ENCODE data around the gene RAMP3.

The RAMP3 gene

GRCh38 chr7:45223728-45224630 lies 66.4 kb downstream of the RAMP3 start:
- no peaks in the 10 kb centered on the region for H3K9me3 ChIP-seq (ENCODE audit: insufficient read depth, low read length)
- H2AFZ ChIP-seq (ENCODE audit: low read depth, low read length), result no peak overlapping the region
- no peaks in the 10 kb centered on the region for H3K4me1 ChIP-seq (ENCODE audit: low read length)
- no peak for TF ChIP-seq EZH2phosphoT487 (IDR thresholded peaks at IDR 0.05; ENCODE audit: low read depth)
- no peak for TF ChIP-seq CTCF (IDR thresholded peaks at IDR 0.05; ENCODE audit: low read depth, low read length)
- H3K36me3 ChIP-seq (replicated peaks; ENCODE audit: low read depth, low read length), result no peaks in the 10 kb centered on the region
- no peaks in the 10 kb centered on the region for H3K79me2 ChIP-seq (ENCODE audit: low read length)
- no peak overlapping the region for H3K27ac ChIP-seq (ENCODE audit: low read length)
- no peaks in the 10 kb centered on the region for H4K20me1 ChIP-seq (ENCODE audit: insufficient read depth, low read length)
- H3K4me2 ChIP-seq (ENCODE audit: low read length), result no peak overlapping the region
- no peak overlapping the region for H3K9ac ChIP-seq (ENCODE audit: low read length)
- H3K27me3 ChIP-seq (ENCODE audit: low read depth, low read length), result peaks cover 15% of the 10 kb centered on the region
- H3K4me3 ChIP-seq (ENCODE audit: low read length), result no peak overlapping the region

- no peak overlapping the region for H2AFZ ChIP-seq (ENCODE audit: low read depth, low read length)
- no peak for TF ChIP-seq EZH2phosphoT487 (IDR thresholded peaks at IDR 0.05; ENCODE audit: low read depth)
- no peak for TF ChIP-seq CTCF (IDR thresholded peaks at IDR 0.05; ENCODE audit: low read depth, low read length)
- H3K79me2 ChIP-seq (ENCODE audit: low read length), result no peaks in the 10 kb centered on the region
- no peaks in the 10 kb centered on the region for H3K36me3 ChIP-seq (replicated peaks; ENCODE audit: low read depth, low read length)
- H4K20me1 ChIP-seq (ENCODE audit: insufficient read depth, low read length), result no peaks in the 10 kb centered on the region
- no peak overlapping the region for H3K4me2 ChIP-seq (ENCODE audit: low read length)
- H3K9ac ChIP-seq (ENCODE audit: low read length), result no peak overlapping the region
- H3K4me3 ChIP-seq (ENCODE audit: low read length), result no peak overlapping the region
- no peaks in the 10 kb centered on the region for H3K4me1 ChIP-seq (ENCODE audit: low read length)
- peaks cover 19% of the 10 kb centered on the region for H3K27me3 ChIP-seq (ENCODE audit: low read depth, low read length)
- H3K9me3 ChIP-seq (ENCODE audit: insufficient read depth, low read length), result no peaks in the 10 kb centered on the region
- no peak overlapping the region for H3K27ac ChIP-seq (ENCODE audit: low read length)
Observed at GRCh38 chr7:45224832-45225231, 67.2 kb downstream of the RAMP3 start.

GRCh38 chr7:45225311-45225947 lies 67.8 kb downstream of the RAMP3 start:
- no peak for TF ChIP-seq CTCF (IDR thresholded peaks at IDR 0.05; ENCODE audit: low read depth, low read length)
- no peak for TF ChIP-seq EZH2phosphoT487 (IDR thresholded peaks at IDR 0.05; ENCODE audit: low read depth)
- Histone ChIP-seq H3K4me3 (ENCODE audit: low read length) (no peak overlapping the region), H4K20me1 (ENCODE audit: insufficient read depth, low read length) (no peaks in the 10 kb centered on the region), H3K27me3 (ENCODE audit: low read depth, low read length) (peaks cover 19% of the 10 kb centered on the region), H3K27ac (ENCODE audit: low read length) (no peak overlapping the region), H3K36me3 (replicated peaks; ENCODE audit: low read depth, low read length) (no peaks in the 10 kb centered on the region), H3K9ac (ENCODE audit: low read length) (no peak overlapping the region), H3K79me2 (ENCODE audit: low read length) (no peaks in the 10 kb centered on the region), H2AFZ (ENCODE audit: low read depth, low read length) (no peak overlapping the region), H3K4me2 (ENCODE audit: low read length) (no peak overlapping the region), H3K4me1 (ENCODE audit: low read length) (no peaks in the 10 kb centered on the region), H3K9me3 (ENCODE audit: insufficient read depth, low read length) (no peaks in the 10 kb centered on the region)

GRCh38 chr7:45225948-45226335 lies 68.4 kb downstream of the RAMP3 start:
- Histone ChIP-seq H3K27me3 (ENCODE audit: low read depth, low read length) (peaks cover 19% of the 10 kb centered on the region), H3K79me2 (ENCODE audit: low read length) (no peaks in the 10 kb centered on the region), H3K27ac (ENCODE audit: low read length) (no peak overlapping the region), H3K4me3 (ENCODE audit: low read length) (no peak overlapping the region), H3K9me3 (ENCODE audit: insufficient read depth, low read length) (no peaks in the 10 kb centered on the region), H3K4me2 (ENCODE audit: low read length) (no peak overlapping the region), H4K20me1 (ENCODE audit: insufficient read depth, low read length) (no peaks in the 10 kb centered on the region), H3K9ac (ENCODE audit: low read length) (no peak overlapping the region), H3K36me3 (replicated peaks; ENCODE audit: low read depth, low read length) (no peaks in the 10 kb centered on the region), H3K4me1 (ENCODE audit: low read length) (no peaks in the 10 kb centered on the region), H2AFZ (ENCODE audit: low read depth, low read length) (no peak overlapping the region)
- TF ChIP-seq EZH2phosphoT487 (IDR thresholded peaks at IDR 0.05; ENCODE audit: low read depth) (no peak), CTCF (IDR thresholded peaks at IDR 0.05; ENCODE audit: low read depth, low read length) (no peak)

Measured in OCI-LY3 (cell line).